ENCODE data around the gene HOXD9. TPM values are rescaled to one million over a fixed set of nuclear protein-coding genes. Genes with fewer than 3 reads are reported as not detected.

The HOXD9 gene
- total RNA-seq, 4 donors from 2014 or later: 0.83 to 3.9 (median 2.3) TPM

- H3K36me3 ChIP-seq: no peaks in the 10 kb centered on the region
- peaks cover 9 to 36% of the 10 kb centered on the region in 2 donors for H3K4me1 ChIP-seq
- no peaks in the 10 kb centered on the region for H3K9me3 ChIP-seq
- intact Hi-C loops (cut with DNase I): loop anchor here (10.0 kb wide), 1 partner anchor 409 kb away; no protein-coding TSS in a partner anchor
- no peak for DNase-seq
- H3K27ac ChIP-seq: no peak overlapping the region
- 8 to 9% methylated on average over 13 to 30 of the region's 53 CpGs for WGBS, 2 donors
- H3K27me3 ChIP-seq: peaks cover 89% of the 10 kb centered on the region
- peak overlapping the region in 1 of 3 donors; percentile 12 for H3K4me3 ChIP-seq (replicated peaks in 1 of 3)
- TF ChIP-seq CTCF (IDR thresholded peaks at IDR 0.05) (no peak), POLR2A (IDR thresholded peaks at IDR 0.05) (no peak)
These were observed 29.2 kb upstream of the HOXD9 start for GRCh38 chr2:176093145-176093897.

- Histone ChIP-seq H3K27me3 (peaks cover 89% of the 10 kb centered on the region), H3K27ac (no peak overlapping the region), H3K4me3 (replicated peaks in 1 of 3) (no peak overlapping the region), H3K36me3 (no peaks in the 10 kb centered on the region), H3K9me3 (no peaks in the 10 kb centered on the region), H3K4me1 (peaks cover 9 to 33% of the 10 kb centered on the region in 2 donors)
- no peak for DNase-seq
- intact Hi-C loops (cut with DNase I): loop anchor here (10.0 kb wide), 1 partner anchor 409 kb away; no protein-coding TSS in a partner anchor
- TF ChIP-seq POLR2A (IDR thresholded peaks at IDR 0.05): no peak
- no peak for TF ChIP-seq CTCF (IDR thresholded peaks at IDR 0.05)
- 4 to 5% methylated on average over 8 of the region's 8 CpGs for WGBS, 2 donors
These were observed 28.6 kb upstream of the HOXD9 start for GRCh38 chr2:176093898-176094249.

GRCh38 chr2:176094349-176094748 is 28.2 kb upstream of the HOXD9 start:
- no peak for TF ChIP-seq POLR2A (IDR thresholded peaks at IDR 0.05)
- no peak for TF ChIP-seq CTCF (IDR thresholded peaks at IDR 0.05)
- Histone ChIP-seq H3K36me3 (no peaks in the 10 kb centered on the region), H3K4me3 (replicated peaks in 1 of 3) (no peak overlapping the region), H3K27ac (no peak overlapping the region), H3K27me3 (peaks cover 88% of the 10 kb centered on the region), H3K4me1 (peaks cover 9 to 33% of the 10 kb centered on the region in 2 donors), H3K9me3 (no peaks in the 10 kb centered on the region)
- no peak for DNase-seq
- intact Hi-C loops (cut with DNase I): loop anchor here (10.0 kb wide), 1 partner anchor 410 kb away; no protein-coding TSS in a partner anchor
- WGBS, 2 donors: 7 to 9% methylated on average over 12 of the region's 12 CpGs

- no peak for TF ChIP-seq CTCF (IDR thresholded peaks at IDR 0.05)
- no peak for TF ChIP-seq POLR2A (IDR thresholded peaks at IDR 0.05)
- H3K36me3 ChIP-seq: no peaks in the 10 kb centered on the region
- no peak for DNase-seq
- H3K9me3 ChIP-seq: no peaks in the 10 kb centered on the region
- H3K4me1 ChIP-seq: peaks cover 9 to 38% of the 10 kb centered on the region in 2 donors
- no peak overlapping the region for H3K4me3 ChIP-seq (replicated peaks in 1 of 3)
- intact Hi-C loops (cut with DNase I): loop anchor here (10.0 kb wide), 1 partner anchor 411 kb away; no protein-coding TSS in a partner anchor
- H3K27ac ChIP-seq: no peak overlapping the region
- WGBS, 2 donors: 15 to 16% methylated on average over 5 of the region's 5 CpGs
- peaks cover 89% of the 10 kb centered on the region for H3K27me3 ChIP-seq
These were observed 27.1 kb upstream of the HOXD9 start for GRCh38 chr2:176095421-176095820.
